Raji (cell line): ENCODE results near the gene RPS23.

ENCODE experiments used
- POLR2A ChIP-seq: IDR thresholded peaks from 2 replicates; pipeline ENCODE4 v1.6.1; 2011; ENCODE audit warnings: low read depth, low read length, control low read depth; ENCODE audit not compliant: insufficient read depth

RPS23 gene

GRCh38 chr5:82265047-82265446, 13.1 kb downstream of the RPS23 start:
- TF ChIP-seq POLR2A: no peak

- no peak for TF ChIP-seq POLR2A
Measured at GRCh38 chr5:82259172-82259800, 18.9 kb downstream of the RPS23 start.

- TF ChIP-seq POLR2A: no peak
Measured at GRCh38 chr5:82257729-82258128, 20.4 kb downstream of the RPS23 start.

- TF ChIP-seq POLR2A: no peak
Measured at GRCh38 chr5:82257247-82257646, 20.9 kb downstream of the RPS23 start.

- TF ChIP-seq POLR2A: no peak
Measured at GRCh38 chr5:82255844-82256243, 22.3 kb downstream of the RPS23 start.

- TF ChIP-seq POLR2A: no peak
Measured at GRCh38 chr5:82252744-82253143, 25.4 kb downstream of the RPS23 start.

- TF ChIP-seq POLR2A: no peak
Measured at GRCh38 chr5:82246960-82247574, 31.1 kb downstream of the RPS23 start.

- TF ChIP-seq POLR2A: no peak
Measured at GRCh38 chr5:82244854-82245635, 33.1 kb downstream of the RPS23 start.

GRCh38 chr5:82244151-82244550, 34.0 kb downstream of the RPS23 start:
- no peak for TF ChIP-seq POLR2A

- TF ChIP-seq POLR2A: no peak
Measured at GRCh38 chr5:82234885-82235284, 43.3 kb downstream of the RPS23 start.

GRCh38 chr5:82225525-82226172, 52.5 kb downstream of the RPS23 start:
- TF ChIP-seq POLR2A: no peak
